Measurements from ENCODE around the gene COL4A2. TPM values are rescaled to one million over a fixed set of nuclear protein-coding genes. Genes with fewer than 3 reads are reported as not detected.

The COL4A2 gene
- polyA plus RNA-seq, 1 donor (not counting 4 experiments of a cell fraction or from before 2014, with no cell fraction given): 30.7 TPM

DNA sequence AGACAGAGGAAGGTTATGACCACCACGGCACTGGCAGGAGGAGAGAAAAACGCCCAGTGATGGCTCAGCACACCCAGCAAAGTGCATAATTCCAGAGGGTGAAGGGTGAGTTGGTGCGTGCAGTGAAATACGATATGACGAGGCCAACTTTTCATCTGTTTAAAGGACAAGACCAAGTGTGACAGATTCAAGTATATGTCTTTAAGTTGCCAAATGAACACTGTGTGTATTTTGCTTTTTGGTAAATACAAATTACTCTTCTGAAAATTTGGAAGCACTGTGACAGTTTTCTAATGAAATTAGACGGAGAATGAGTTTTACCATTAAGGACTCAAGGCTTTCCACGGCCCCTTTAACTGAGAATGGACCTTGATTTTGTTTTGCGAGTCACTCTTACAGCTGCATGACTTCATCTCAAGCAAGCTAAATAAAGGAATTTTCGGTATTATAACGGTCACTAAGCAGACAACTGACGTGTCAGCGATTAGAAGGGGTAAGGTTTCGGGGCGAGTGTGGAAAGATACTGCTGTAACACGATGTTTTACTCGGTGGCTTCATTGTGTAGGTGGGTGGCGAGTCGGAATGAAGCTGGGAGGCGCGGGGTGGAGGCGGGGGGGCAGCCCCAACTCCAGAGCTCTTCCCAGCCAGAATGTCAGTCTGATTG is 22.8 kb downstream of the COL4A2 start:
- Histone ChIP-seq H3K9ac (ENCODE audit: control insufficient read depth, extremely low read depth, insufficient read depth, low read length) (no peak overlapping the region), H3K27ac (ENCODE audit: control insufficient read depth, insufficient read depth, low read length) (no peak overlapping the region), H3K9me3 (ENCODE audit: control insufficient read depth, low read depth, low read length) (no peaks in the 10 kb centered on the region), H3K4me3 (ENCODE audit: control insufficient read depth in 2 of 3, extremely low read depth in 1 of 3, insufficient read depth in 2 of 3, low read depth in 1 of 3, low read length in 3 of 3) (no peak overlapping the region), H3K4me1 (ENCODE audit: control insufficient read depth, extremely low read depth, insufficient read depth, low read length) (peaks cover 18% of the 10 kb centered on the region), H2AFZ (ENCODE audit: control insufficient read depth, low read length) (no peak overlapping the region), H3K79me2 (ENCODE audit: control insufficient read depth, insufficient read depth, low read length) (peaks cover 63% of the 10 kb centered on the region), H3K36me3 (ENCODE audit: control insufficient read depth in 2 of 2, extremely low read depth in 1 of 2, insufficient read depth in 2 of 2, low read length in 2 of 2) (peaks cover 0 to 5% of the 10 kb centered on the region in 2 experiments), H3K27me3 (ENCODE audit: control insufficient read depth, extremely low read depth, insufficient read depth, low read length) (no peaks in the 10 kb centered on the region), H4K20me1 (ENCODE audit: control insufficient read depth, extremely low read depth, insufficient read depth, low read length) (no peaks in the 10 kb centered on the region), H3K9me1 (ENCODE audit: control insufficient read depth, extremely low read depth, insufficient read depth, low read length) (no peaks in the 10 kb centered on the region), H3K4me2 (ENCODE audit: control insufficient read depth, extremely low read depth, insufficient read depth, low read depth, low read length) (no peak overlapping the region)
- DNase-seq (ENCODE audit: low read depth, low spot score) (no peak), FAIRE-seq (no peak)
- TF ChIP-seq EZH2 (IDR thresholded peaks at IDR 0.05; ENCODE audit: low read length): no peak
- TF ChIP-seq, protein P1, sequence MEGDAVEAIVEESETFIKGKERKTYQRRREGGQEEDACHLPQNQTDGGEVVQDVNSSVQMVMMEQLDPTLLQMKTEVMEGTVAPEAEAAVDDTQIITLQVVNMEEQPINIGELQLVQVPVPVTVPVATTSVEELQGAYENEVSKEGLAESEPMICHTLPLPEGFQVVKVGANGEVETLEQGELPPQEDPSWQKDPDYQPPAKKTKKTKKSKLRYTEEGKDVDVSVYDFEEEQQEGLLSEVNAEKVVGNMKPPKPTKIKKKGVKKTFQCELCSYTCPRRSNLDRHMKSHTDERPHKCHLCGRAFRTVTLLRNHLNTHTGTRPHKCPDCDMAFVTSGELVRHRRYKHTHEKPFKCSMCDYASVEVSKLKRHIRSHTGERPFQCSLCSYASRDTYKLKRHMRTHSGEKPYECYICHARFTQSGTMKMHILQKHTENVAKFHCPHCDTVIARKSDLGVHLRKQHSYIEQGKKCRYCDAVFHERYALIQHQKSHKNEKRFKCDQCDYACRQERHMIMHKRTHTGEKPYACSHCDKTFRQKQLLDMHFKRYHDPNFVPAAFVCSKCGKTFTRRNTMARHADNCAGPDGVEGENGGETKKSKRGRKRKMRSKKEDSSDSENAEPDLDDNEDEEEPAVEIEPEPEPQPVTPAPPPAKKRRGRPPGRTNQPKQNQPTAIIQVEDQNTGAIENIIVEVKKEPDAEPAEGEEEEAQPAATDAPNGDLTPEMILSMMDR (optimal IDR thresholded peaks at IDR 0.05 in 1 of 3, IDR thresholded peaks at IDR 0.05 in 1 of 3, conservative IDR thresholded peaks at IDR 0.05 in 1 of 3; ENCODE audit: extremely low read depth in 1 of 3, insufficient read depth in 2 of 3, low read length in 3 of 3): no peak
- dilution Hi-C loops (cut with MboI; ENCODE audit: extremely low pct_ligation_motif_present, low sequenced_read_pairs): no loop called here

DNA sequence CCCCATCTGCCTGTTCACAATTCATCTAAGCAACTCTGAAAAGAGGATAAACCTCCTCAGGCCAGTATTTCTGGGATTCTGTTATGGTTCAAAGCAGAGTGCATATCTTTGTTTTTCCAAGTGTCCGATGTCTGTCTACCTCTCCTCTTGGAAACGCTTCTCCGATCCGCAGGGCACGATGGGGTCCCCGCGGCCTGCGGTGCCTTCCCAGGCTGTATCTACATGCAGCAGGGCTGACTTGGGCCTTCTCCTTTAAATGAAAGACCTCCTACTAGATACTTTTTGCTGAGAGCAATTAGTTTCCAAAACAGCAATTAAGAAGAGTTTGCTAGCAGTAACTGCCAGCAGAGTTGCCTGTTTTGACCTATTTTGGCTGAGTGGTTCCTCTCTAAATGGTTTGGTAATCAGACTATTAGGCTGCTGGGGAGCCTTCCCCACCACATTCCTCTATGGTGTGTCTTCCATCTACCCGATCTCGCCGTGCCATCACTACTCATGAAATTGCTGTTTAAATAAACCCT is 23.5 kb downstream of the COL4A2 start:
- Histone ChIP-seq H3K9me3 (ENCODE audit: control insufficient read depth, low read depth, low read length) (no peaks in the 10 kb centered on the region), H3K36me3 (ENCODE audit: control insufficient read depth in 2 of 2, extremely low read depth in 1 of 2, insufficient read depth in 2 of 2, low read length in 2 of 2) (peaks cover 0 to 5% of the 10 kb centered on the region in 2 experiments), H3K4me2 (ENCODE audit: control insufficient read depth, extremely low read depth, insufficient read depth, low read depth, low read length) (no peak overlapping the region), H3K27ac (ENCODE audit: control insufficient read depth, insufficient read depth, low read length) (no peak overlapping the region), H3K9me1 (ENCODE audit: control insufficient read depth, extremely low read depth, insufficient read depth, low read length) (no peaks in the 10 kb centered on the region), H3K27me3 (ENCODE audit: control insufficient read depth, extremely low read depth, insufficient read depth, low read length) (no peaks in the 10 kb centered on the region), H3K79me2 (ENCODE audit: control insufficient read depth, insufficient read depth, low read length) (peaks cover 61% of the 10 kb centered on the region), H3K9ac (ENCODE audit: control insufficient read depth, extremely low read depth, insufficient read depth, low read length) (no peak overlapping the region), H3K4me1 (ENCODE audit: control insufficient read depth, extremely low read depth, insufficient read depth, low read length) (peaks cover 20% of the 10 kb centered on the region), H2AFZ (ENCODE audit: control insufficient read depth, low read length) (no peak overlapping the region), H3K4me3 (ENCODE audit: control insufficient read depth in 2 of 3, extremely low read depth in 1 of 3, insufficient read depth in 2 of 3, low read depth in 1 of 3, low read length in 3 of 3) (no peak overlapping the region), H4K20me1 (ENCODE audit: control insufficient read depth, extremely low read depth, insufficient read depth, low read length) (no peaks in the 10 kb centered on the region)
- no peak for DNase-seq (ENCODE audit: low read depth, low spot score)
- TF ChIP-seq EZH2 (IDR thresholded peaks at IDR 0.05; ENCODE audit: low read length): no peak
- TF ChIP-seq, protein P1 (optimal IDR thresholded peaks at IDR 0.05 in 1 of 3, IDR thresholded peaks at IDR 0.05 in 1 of 3, conservative IDR thresholded peaks at IDR 0.05 in 1 of 3; ENCODE audit: extremely low read depth in 1 of 3, insufficient read depth in 2 of 3, low read length in 3 of 3): no peak
- FAIRE-seq: no peak
- dilution Hi-C loops (cut with MboI; ENCODE audit: extremely low pct_ligation_motif_present, low sequenced_read_pairs): no loop called here

Measured in keratinocyte (primary cell).